Motor neuron (in vitro differentiated cells): ENCODE data around the gene TMED1. TPM values are rescaled to one million over a fixed set of nuclear protein-coding genes. Genes with fewer than 3 reads are reported as not detected.
"Not testable (repeated sequence)": the region's sequence is repeated elsewhere in the genome, so short reads cannot be mapped to it uniquely, and the experiment has no call there.

Experiments
- ATAC-seq, 8 experiments: fragments of 200-7000 bp; cut with Tn5 transposase; replicated peaks in 6 of 8; 2 replicates each; pipeline ENCODE4 v1.8.0; 2021; ENCODE audit warnings: mild to moderate bottlenecking in 8 of 8, moderate library complexity in 8 of 8
- H3K27ac ChIP-seq, 2 donors: fragments of 250-450 bp; sonication (Bioruptor Pico); 2 replicates each; pipeline ENCODE4 v1.9.0; 2021; ENCODE audit warnings: antibody characterized with exemption in 2 of 2, mild to moderate bottlenecking in 2 of 2, moderate library complexity in 1 of 2
- H3K4me1 ChIP-seq, 2 donors: fragments of 250-450 bp; sonication (Bioruptor Pico); replicated peaks in 1 of 2; 2 replicates each; pipeline ENCODE4 v1.6.1; 2021; ENCODE audit warnings: antibody characterized with exemption in 2 of 2, mild to moderate bottlenecking in 2 of 2, moderate library complexity in 1 of 2
- H3K4me3 ChIP-seq, 5 donors: fragments of 250-450 bp; sonication (Bioruptor Pico); 2 replicates each; pipeline ENCODE4 v1.9.0; 2021; ENCODE audit warnings: antibody characterized with exemption in 5 of 5, mild to moderate bottlenecking in 5 of 5, moderate library complexity in 4 of 5
- whole genome bisulfite sequencing, 10 experiments: fragments of 450-650 bp; shearing (Covaris generic); methylation state at CpG; one replicate each; pipeline ENCODE4 v1.0.0; 2022; 5-methylcytosine and 5-hydroxymethylcytosine counted together
- in situ Hi-C, 9 experiments: fragments of 400-800 bp; cut with MboI; loops; one replicate each; pipeline ENCODE4 v1.15.0; 2021; ENCODE audit warnings: low sequenced_read_pairs in 9 of 9, low pct_unique_long_range_greater_than_20kb in 2 of 9; ENCODE audit not compliant: unreplicated experiment in 9 of 9
- total RNA-seq, 8 experiments: library from RNA; unstranded; fragments of 300-600 nt; gene quantifications; 2 replicates each; pipeline versions ENCODE4 v1.2.3 to v1.2.4, GENCODE V29; 2022

TMED1 gene
- total RNA-seq, 8 experiments from 2014 or later: 12.4 to 46.7 (median 21.4) TPM

- H3K27ac ChIP-seq: peak overlapping the region; percentile 82 to 91
- WGBS, 10 experiments: no CpG with 5 or more reads among the region's 90 CpGs
- peak overlapping the region; percentile 55 to 89 (median 74) for H3K4me3 ChIP-seq
- in situ Hi-C loops: loop anchor here in 1 of 9 experiments (25.0 kb wide), 1 partner anchor 285 kb away; the partner anchor contains the start of gene AP1M2
- ATAC-seq: peak; percentile 0 to 28 (median 14)
- peaks cover 14 to 23% of the 10 kb centered on the region in 2 donors for H3K4me1 ChIP-seq
Observed at GRCh38 chr19:10871711-10872545, 35.9 kb upstream of the TMED1 start.

- Histone ChIP-seq H3K4me3 (peak within 1 kb of the TSS; percentile 55 to 89 (median 74)), H3K4me1 (peaks cover 7 to 15% of the 10 kb centered on the region in 2 donors), H3K27ac (peak within 1 kb of the TSS; percentile 82 to 91)
- in situ Hi-C loops: loop anchor here in 1 of 9 experiments (25.0 kb wide), 1 partner anchor 284 kb away; the partner anchor contains the start of gene AP1M2
- peak; percentile 84 to 90 (median 86) for ATAC-seq
- WGBS, 10 experiments: no CpG with 5 or more reads among the region's 99 CpGs
Observed at GRCh38 chr19:10870955-10871603, 35.1 kb upstream of the TMED1 start, which contains the start of gene CARM1. Gene CARM1, plus strand, starts transcription at chr19:10871553. Its CDS starts 150 bp downstream, at chr19:10871703.

GRCh38 chr19:10870501-10870954, 34.5 kb upstream of the TMED1 start:
- no peak for ATAC-seq
- Histone ChIP-seq H3K4me3 (peak overlapping the region; percentile 23 to 74 (median 30)), H3K27ac (peak overlapping the region; percentile 82), H3K4me1 (peaks cover 7 to 13% of the 10 kb centered on the region in 2 donors)
- whole genome bisulfite sequencing, 10 experiments: 3 to 44% (median 23%) methylated on average over 1 to 7 of the region's 22 CpGs; no CpG with 5 or more reads in 3 of the 10 experiments
- in situ Hi-C loops: loop anchor here in 1 of 9 experiments (25.0 kb wide), 1 partner anchor 283 kb away; the partner anchor contains the start of gene AP1M2

GRCh38 chr19:10869872-10870311, 33.9 kb upstream of the TMED1 start:
- H3K4me3 ChIP-seq, H3K27ac ChIP-seq, ATAC-seq: not testable (repeated sequence)
- H3K4me1 ChIP-seq: peaks cover 7 to 19% of the 10 kb centered on the region in 2 donors
- 80 to 100% (median 93%) methylated on average over 1 to 7 of the region's 11 CpGs; no CpG with 5 or more reads in 4 of the 10 experiments for WGBS, 10 experiments
- in situ Hi-C loops: loop anchor here in 1 of 9 experiments (25.0 kb wide), 1 partner anchor 283 kb away; the partner anchor contains the start of gene AP1M2

GRCh38 chr19:10868872-10869547, 33.0 kb upstream of the TMED1 start:
- no peak overlapping the region for H3K4me3 ChIP-seq
- no peak overlapping the region for H3K27ac ChIP-seq
- H3K4me1 ChIP-seq: peaks cover 10 to 26% of the 10 kb centered on the region in 2 donors
- in situ Hi-C loops: loop anchor here in 1 of 9 experiments (25.0 kb wide), 1 partner anchor 282 kb away; the partner anchor contains the start of gene AP1M2
- ATAC-seq: no peak
- 80 to 94% methylated on average over 1 to 3 of the region's 10 CpGs; no CpG with 5 or more reads in 8 of the 10 experiments for WGBS, 10 experiments

DNA sequence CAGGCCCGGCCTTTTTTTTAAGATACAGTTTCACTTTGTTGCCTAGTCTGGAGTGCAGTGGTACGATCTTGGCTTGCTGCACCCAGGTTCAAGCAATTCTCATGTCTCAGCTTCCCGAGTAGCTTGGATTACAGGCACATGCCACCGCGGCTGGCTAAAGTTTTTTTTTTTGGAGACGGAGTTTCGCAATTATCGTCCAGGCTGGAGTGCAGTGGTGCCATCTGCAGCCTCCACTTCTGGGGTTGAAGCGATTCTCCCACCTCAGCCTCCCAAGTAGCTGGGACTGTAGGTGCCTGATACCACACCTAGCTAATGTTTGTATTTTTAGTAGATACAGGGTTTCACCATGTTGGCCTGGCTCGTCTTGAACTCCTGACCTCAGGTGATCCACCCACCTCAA, 30.5 kb upstream of the TMED1 start:
- in situ Hi-C loops: loop anchor here in 1 of 9 experiments (25.0 kb wide), 1 partner anchor 279 kb away; the partner anchor contains the start of gene AP1M2
- WGBS, 10 experiments: 30 to 100% (median 91%) methylated on average over 1 to 7 of the region's 10 CpGs; no CpG with 5 or more reads in 4 of the 10 experiments
- H3K27ac ChIP-seq: no peak overlapping the region
- no peak overlapping the region for H3K4me3 ChIP-seq
- H3K4me1 ChIP-seq: peaks cover 15 to 32% of the 10 kb centered on the region in 2 donors
- no peak for ATAC-seq

DNA sequence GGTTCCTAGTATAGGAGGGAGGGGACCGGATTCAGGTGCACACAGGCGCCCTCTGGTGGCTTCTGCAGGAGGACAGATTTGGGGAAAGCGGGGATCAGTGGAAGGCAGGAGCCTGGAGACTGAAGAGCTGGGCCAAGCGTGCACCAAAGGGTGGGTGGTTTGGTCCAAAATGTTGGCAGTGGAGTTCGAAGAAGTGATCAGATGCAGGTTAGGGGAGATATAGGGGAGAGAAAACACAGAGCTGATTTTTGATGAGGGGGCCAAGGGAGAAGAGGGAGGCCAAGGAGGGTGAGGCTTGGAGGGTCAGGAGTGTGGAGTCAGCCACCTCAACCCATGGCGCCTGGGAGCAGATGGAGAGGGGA, 28.5 kb upstream of the TMED1 start:
- in situ Hi-C loops: loop anchor here in 1 of 9 experiments (25.0 kb wide), 1 partner anchor 277 kb away; the partner anchor contains the start of gene AP1M2

DNA sequence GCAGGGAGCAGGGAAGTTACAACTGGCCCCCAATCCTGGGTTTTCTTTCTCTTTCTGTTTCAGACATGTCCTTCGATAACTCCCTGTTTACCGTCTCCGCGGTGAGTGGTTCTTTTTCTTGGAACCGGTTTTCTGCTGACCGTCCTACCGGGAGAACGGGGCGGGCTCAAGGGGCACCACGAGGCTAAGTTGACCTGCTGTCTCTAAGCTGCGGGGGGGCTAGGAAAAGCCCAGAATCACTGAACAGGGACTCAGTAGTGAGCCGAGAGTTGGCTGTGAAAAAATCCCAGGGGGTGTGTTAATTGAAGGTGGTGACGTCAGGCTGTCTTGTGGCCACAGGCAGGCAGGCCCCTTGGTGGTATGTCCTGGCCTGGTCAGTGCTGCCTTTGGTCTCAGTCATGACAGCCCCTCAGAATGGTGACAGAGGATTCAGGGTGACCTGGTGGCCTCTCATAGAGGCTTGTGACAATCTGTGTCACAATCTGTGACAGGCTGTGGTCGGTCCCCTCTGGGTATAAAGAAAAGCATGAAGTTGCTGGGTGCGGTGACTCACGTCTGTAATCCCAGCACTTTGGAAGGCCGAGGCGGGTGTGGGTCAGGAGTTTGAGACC, 27.2 kb upstream of the TMED1 start:
- H3K27ac ChIP-seq: peak overlapping the region; percentile 39 to 76
- H3K4me1 ChIP-seq: peaks cover 11 to 26% of the 10 kb centered on the region in 2 donors
- peak in 7 of 8 experiments; percentile 68 to 90 (median 86) for ATAC-seq
- no peak overlapping the region for H3K4me3 ChIP-seq
- in situ Hi-C loops: loop anchor here in 1 of 9 experiments (25.0 kb wide), 1 partner anchor 276 kb away; the partner anchor contains the start of gene AP1M2
- 44 to 92% (median 73%) methylated on average over 2 to 11 of the region's 18 CpGs; no CpG with 5 or more reads in 5 of the 10 experiments for WGBS, 10 experiments

More for the DNA sequence above, 28.5 kb upstream of the TMED1 start:
- Histone ChIP-seq H3K27ac (peak overlapping the region in 1 of 2 donors; percentile 7), H3K4me1 (peaks cover 11 to 26% of the 10 kb centered on the region in 2 donors), H3K4me3 (no peak overlapping the region)
- 0 to 42% (median 5%) methylated on average over 1 to 4 of the region's 6 CpGs; no CpG with 5 or more reads in 3 of the 10 experiments for WGBS, 10 experiments
- peak; percentile 57 to 99 (median 66) for ATAC-seq

- in situ Hi-C loops: loop anchor here in 1 of 9 experiments (25.0 kb wide), 1 partner anchor 275 kb away; the partner anchor contains the start of gene AP1M2
- ATAC-seq: peak in 1 of 8 experiments; percentile 12
- 80 to 100% (median 98%) methylated on average over 1 to 4 of the region's 6 CpGs; no CpG with 5 or more reads in 2 of the 10 experiments for WGBS, 10 experiments
- Histone ChIP-seq H3K27ac (peak overlapping the region; percentile 39 to 76), H3K4me3 (no peak overlapping the region), H3K4me1 (peaks cover 11 to 26% of the 10 kb centered on the region in 2 donors)
Observed at GRCh38 chr19:10862561-10863106, 26.6 kb upstream of the TMED1 start.

- Histone ChIP-seq H3K27ac (no peak overlapping the region), H3K4me1 (peaks cover 11 to 26% of the 10 kb centered on the region in 2 donors), H3K4me3 (no peak overlapping the region)
- in situ Hi-C loops: loop anchor here in 1 of 9 experiments (25.0 kb wide), 1 partner anchor 274 kb away; the partner anchor contains the start of gene AP1M2
- 0 to 100% (median 69%) methylated on average over 1 to 4 of the region's 7 CpGs; no CpG with 5 or more reads in 3 of the 10 experiments for WGBS, 10 experiments
- peak in 1 of 8 experiments; percentile 8 for ATAC-seq
Observed at GRCh38 chr19:10861103-10861651, 25.2 kb upstream of the TMED1 start.
